ENCODE results near the gene SPATA31E1.

SPATA31E1 gene

DNA sequence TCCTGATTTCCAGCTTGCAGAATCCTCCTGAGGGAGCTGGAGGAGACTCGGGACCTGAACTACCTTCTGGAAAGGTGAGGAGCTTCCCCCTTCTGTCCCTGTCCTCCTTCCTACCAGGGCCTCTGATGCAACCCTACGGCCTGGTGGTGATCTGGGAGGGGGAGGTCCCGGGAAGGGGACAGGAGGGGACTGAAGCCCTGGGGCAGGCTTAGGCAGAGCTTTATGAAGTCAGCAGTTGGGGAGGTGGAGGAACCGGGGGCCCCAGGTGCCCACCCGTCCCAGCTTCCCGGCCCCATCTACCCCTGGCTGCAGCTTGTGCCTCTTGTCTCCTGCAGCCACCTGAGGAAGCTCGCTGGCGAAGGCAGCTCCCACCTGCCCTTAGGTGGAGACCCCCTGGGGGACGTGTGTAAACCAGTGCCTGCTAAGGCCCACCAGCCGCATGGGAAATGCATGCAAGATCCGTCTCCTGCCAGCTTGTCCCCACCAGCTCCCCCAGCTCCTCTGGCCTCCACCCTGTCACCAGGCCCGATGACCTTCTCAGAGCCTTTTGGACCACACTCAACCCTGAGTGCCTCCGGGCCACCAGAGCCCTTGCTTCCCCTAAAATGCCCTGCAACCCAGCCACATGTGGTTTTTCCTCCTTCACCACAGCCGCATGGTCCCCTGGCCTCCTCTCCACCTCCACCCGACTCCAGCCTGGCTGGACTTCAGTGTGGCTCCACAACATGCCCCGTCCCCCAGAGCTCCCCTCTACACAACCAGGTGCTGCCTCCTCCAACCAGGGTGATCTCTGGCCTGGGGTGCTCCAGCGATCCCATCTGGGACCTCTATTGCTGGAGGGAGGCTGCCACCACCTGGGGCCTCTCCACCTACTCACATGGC is 2.1 kb downstream of the SPATA31E1 start:
- Mint-ChIP-seq H3K27ac (no peak overlapping the region), H3K36me3 (ENCODE audit: low read depth) (no peaks in the 10 kb centered on the region), H3K4me1 (no peaks in the 10 kb centered on the region), H3K4me3 (no peak overlapping the region), H3K27me3 (ENCODE audit: low read depth) (peaks cover 5% of the 10 kb centered on the region), H3K9me3 (no peaks in the 10 kb centered on the region)
- TF ChIP-seq CTCF (IDR thresholded peaks at IDR 0.05; ENCODE audit: unreplicated experiment in 3 of 3): no peak

DNA sequence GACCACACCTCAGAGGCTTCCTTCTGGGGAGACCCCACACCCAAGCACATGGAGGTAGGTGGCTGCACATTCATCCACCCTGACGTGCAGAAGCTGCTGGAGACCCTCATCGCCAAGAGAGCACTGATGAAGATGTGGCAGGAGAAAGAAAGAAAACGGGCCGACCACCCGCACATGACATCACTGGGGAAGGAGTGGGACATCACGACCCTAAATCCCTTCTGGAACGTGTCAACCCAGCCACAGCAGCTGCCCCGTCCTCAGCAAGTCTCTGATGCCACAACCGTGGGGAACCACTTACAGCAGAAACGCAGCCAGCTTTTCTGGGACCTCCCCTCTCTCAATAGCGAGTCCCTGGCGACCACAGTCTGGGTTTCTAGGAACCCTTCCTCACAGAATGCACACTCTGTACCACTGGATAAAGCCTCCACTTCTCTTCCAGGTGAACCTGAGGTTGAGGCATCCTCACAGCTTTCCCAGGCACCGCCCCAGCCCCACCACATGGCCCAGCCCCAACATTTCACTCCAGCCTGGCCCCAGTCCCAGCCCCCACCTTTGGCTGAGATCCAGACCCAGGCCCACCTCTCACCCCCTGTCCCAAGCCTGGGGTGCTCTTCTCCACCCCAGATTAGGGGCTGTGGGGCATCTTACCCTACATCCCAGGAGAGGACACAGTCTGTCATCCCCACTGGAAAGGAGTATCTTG is 3.0 kb downstream of the SPATA31E1 start:
- no peak for TF ChIP-seq CTCF (IDR thresholded peaks at IDR 0.05; ENCODE audit: unreplicated experiment in 3 of 3)
- no peak overlapping the region for H3K4me3 Mint-ChIP-seq
- H3K36me3 Mint-ChIP-seq (ENCODE audit: low read depth): no peaks in the 10 kb centered on the region
- no peaks in the 10 kb centered on the region for H3K9me3 Mint-ChIP-seq
- no peak overlapping the region for H3K27ac Mint-ChIP-seq
- H3K27me3 Mint-ChIP-seq (ENCODE audit: low read depth): peaks cover 5% of the 10 kb centered on the region
- no peaks in the 10 kb centered on the region for H3K4me1 Mint-ChIP-seq

DNA sequence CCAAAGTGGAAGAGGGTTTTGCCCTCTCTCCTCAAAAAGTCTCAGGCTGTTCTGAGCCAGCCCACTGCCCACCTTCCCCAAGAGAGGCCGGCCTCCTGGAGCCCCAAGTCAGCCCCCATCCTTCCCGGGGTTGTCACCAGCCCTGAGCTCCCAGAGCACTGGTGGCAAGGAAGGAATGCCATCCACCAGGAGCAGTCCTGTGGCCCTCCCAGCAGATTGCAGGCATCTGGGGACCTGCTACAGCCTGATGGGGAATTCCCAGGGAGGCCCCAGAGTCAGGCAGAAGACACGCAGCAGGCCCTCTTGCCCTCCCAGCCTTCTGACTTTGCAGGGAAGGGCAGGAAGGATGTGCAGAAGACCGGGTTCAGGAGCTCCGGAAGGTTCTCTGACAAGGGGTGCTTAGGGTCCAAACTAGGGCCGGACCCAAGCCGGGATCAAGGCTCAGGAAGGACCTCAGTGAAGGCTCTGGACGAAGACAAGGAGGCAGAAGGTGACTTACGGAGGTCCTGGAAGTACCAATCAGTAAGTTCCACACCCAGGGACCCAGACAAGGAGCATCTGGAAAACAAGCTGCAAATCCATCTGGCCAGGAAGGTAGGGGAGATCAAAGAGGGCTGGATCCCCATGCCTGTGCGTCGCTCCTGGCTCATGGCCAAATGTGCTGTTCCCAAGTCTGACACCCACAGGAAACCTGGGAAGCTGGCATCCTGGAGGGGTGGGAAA is 3.7 kb downstream of the SPATA31E1 start:
- H3K4me3 Mint-ChIP-seq: no peak overlapping the region
- no peaks in the 10 kb centered on the region for H3K4me1 Mint-ChIP-seq
- no peaks in the 10 kb centered on the region for H3K9me3 Mint-ChIP-seq
- no peaks in the 10 kb centered on the region for H3K36me3 Mint-ChIP-seq (ENCODE audit: low read depth)
- no peak overlapping the region for H3K27ac Mint-ChIP-seq
- peaks cover 5% of the 10 kb centered on the region for H3K27me3 Mint-ChIP-seq (ENCODE audit: low read depth)
- no peak for TF ChIP-seq CTCF (IDR thresholded peaks at IDR 0.05; ENCODE audit: unreplicated experiment in 3 of 3)

DNA sequence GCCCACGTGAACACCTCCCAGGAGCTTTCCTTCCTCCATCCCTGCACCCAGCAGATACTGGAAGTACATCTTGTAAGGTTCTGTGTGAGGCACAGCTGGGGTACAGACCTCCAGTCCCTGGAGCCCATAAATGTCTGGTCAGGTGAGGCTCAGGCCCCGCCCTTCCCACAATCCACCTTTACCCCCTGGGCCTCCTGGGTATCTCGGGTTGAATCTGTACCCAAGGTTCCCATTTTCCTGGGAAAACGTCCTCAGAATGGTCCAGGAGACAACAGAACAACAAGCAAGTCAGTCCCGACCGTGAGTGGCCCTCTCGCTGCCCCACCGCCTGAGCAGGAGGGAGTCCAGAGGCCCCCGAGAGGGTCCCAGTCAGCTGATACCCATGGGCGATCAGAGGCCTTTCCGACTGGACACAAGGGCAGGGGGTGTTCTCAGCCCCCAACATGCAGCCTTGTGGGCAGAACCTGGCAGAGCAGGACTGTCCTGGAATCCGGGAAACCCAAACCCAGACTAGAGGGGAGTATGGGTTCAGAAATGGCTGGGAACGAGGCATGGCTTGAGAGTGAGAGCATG is 4.3 kb downstream of the SPATA31E1 start:
- Mint-ChIP-seq H3K27ac (no peak overlapping the region), H3K4me1 (no peaks in the 10 kb centered on the region), H3K9me3 (no peaks in the 10 kb centered on the region)

More for the DNA sequence above, 4.3 kb downstream of the SPATA31E1 start:
- TF ChIP-seq CTCF (IDR thresholded peaks at IDR 0.05; ENCODE audit: unreplicated experiment in 3 of 3): no peak
- H3K36me3 Mint-ChIP-seq (ENCODE audit: low read depth): no peaks in the 10 kb centered on the region
- H3K4me3 Mint-ChIP-seq: no peak overlapping the region
- H3K27me3 Mint-ChIP-seq (ENCODE audit: low read depth): peaks cover 5% of the 10 kb centered on the region

Data from nephron (organoid).